Measurements from ENCODE around the gene KDM4B.
"Not testable (repeated sequence)": the region's sequence is repeated elsewhere in the genome, so short reads cannot be mapped to it uniquely, and the experiment has no call there.

The KDM4B gene

DNA sequence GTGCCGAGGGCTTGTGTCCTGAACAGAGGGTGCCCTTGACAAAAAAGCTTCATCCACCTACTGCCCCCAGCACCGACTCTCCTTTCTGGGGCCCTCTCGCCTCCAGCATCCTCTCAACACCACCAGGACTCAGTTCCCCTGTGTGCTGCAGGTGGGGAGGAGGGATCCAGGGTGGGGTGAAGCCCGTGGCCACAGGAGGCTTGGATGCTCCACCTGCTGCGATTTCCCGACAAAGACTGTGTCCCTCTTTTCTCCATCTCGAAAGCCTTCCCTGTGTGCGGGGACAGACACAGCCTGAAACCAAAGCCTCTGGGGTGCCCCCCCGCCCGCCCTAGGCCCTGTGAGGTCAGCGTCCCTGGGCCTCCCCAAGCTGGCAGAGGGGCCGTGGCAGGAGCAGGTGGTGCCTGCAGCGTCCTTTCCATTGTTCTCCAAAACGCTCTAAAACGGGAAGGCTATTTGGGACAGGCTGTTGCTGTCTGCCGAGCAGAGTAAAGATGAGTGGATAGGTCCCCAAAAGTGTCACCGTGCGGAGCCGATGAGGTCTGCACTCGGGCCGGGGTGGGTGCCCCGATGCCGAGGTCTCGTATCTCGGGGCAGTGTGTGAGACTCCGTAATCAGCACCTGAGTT, 186.0 kb downstream of the KDM4B start:
- no peak for DNase-seq

GRCh38 chr19:5155586-5156210, 186.8 kb downstream of the KDM4B start:
- DNase-seq, result peak; percentile 63

GRCh38 chr19:5156231-5156986, 187.5 kb downstream of the KDM4B start:
- DNase-seq, result no peak

GRCh38 chr19:5157186-5157585, 188.3 kb downstream of the KDM4B start:
- no peak for DNase-seq

GRCh38 chr19:5158549-5159134, 189.7 kb downstream of the KDM4B start:
- not testable (repeated sequence) for DNase-seq

DNA sequence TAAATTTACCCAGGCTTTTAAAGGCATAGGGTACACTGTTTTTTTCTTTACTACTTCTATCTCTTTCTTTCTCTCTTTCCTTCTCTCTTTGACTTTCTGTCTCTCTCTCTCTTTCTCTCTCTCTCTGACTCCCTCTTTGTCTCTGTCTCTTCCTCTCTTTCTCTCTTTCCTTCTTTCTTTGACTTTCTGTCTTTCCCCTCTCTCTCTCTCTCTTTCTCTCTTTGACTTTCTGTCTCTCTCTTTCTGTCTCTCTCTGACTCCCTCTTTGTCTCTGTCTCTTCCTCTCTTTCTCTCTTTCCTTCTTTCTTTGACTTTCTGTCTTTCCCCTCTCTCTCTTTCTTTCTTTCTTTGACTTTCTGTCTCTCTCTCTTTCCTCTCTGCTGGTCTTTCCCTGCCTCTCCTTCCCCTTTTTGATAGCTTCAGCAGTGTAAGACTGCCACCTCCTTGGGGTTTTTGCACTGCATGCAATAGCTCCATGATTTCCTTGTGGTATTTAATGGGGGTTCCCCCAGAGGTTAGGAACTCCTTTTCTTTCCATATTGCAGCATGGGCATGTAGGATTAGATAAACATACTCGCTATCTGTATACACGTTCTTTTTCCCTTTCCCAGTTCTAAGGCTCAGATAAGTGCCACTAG, 191.4 kb downstream of the KDM4B start:
- not testable (repeated sequence) for DNase-seq

- not testable (repeated sequence) for DNase-seq
Observed at GRCh38 chr19:5164845-5165696, 196.2 kb downstream of the KDM4B start.

GRCh38 chr19:5165697-5166019, 196.7 kb downstream of the KDM4B start:
- no peak for DNase-seq

DNA sequence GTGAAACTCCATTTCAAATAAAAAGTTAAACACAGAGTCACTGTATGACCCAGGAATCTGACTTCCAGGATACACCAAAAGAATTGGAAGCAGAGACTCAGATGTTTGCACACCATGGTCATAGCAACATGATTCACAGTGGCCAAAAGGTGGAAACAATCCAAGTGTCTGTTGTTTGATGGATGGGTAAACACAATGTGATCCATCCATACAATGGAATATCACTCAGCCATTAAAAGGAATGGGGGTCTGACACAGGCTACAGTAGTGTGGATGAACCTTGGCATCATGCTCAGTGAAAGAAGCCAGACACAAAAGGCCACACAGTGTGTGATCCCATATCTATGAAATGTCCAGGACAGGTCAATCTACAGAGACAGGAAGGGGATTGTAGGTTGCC, 197.3 kb downstream of the KDM4B start:
- no peak for DNase-seq

- DNase-seq, result no peak
Observed at GRCh38 chr19:5170329-5170745, 201.4 kb downstream of the KDM4B start.

DNA sequence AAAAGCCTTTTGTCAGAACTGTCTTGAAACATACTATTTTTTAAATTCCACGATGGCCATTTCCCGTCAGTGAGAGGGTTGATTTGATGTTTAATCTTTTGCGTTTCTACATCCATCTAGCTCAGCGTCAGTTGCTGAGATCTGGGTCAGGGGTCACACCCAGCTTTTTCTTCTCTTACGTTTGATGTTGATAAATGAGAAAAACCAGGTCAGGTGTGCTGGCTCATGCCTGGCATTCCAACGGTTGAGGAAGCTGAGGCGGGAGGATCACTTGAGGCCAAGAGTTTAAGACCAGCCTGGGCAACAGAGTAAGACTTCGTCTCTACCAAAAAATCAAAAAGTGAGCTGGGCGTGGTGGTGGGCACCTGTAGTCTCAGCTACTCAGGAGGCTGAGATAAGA, 202.8 kb downstream of the KDM4B start:
- DNase-seq, result no peak

- no peak for DNase-seq
Observed at GRCh38 chr19:5172859-5173630, 204.1 kb downstream of the KDM4B start.

DNA sequence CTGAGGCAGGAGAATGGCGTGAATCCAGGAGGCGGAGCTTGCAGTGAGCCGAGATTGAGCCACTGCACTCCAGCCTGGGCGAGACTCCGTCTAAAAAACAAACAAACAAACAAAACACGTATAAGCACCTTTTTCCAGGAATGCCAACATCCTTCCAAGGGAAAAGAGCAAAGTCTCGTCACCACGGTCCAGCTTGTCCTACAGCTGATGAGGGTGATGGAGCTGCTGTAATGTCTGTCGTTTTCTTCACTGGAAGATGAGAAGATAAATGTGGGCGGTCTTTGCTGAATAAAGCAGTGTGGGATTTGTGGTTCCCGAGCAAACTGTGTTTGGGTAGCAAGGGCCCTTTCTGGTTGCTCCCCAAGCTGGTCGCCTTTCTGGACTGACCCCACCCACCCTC, 205.1 kb downstream of the KDM4B start:
- no peak for DNase-seq

- no peak for DNase-seq
Observed at GRCh38 chr19:5177745-5178450, 209.0 kb downstream of the KDM4B start.

GRCh38 chr19:5178841-5179240, 209.9 kb downstream of the KDM4B start:
- no peak for DNase-seq

DNA sequence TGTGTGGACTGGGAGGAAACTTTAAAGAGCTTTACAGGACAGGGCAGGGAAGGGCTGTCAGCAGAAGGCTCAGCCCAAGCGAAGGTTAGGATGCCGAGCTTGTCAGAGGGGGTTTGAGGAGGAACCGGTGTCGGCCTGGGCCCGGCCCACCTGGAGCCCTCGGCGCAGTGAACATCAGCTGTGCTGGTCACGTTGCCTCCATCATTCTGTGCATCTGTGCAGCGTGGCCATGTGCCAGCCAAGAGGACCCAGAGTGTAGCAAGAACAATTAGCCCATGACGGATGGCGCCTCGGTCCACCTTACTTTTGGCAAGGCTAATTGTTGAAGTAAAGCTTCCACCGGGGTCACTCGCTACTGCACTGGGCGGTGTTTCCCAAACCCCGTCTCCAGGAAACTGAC, 210.3 kb downstream of the KDM4B start:
- no peak for DNase-seq

DNA sequence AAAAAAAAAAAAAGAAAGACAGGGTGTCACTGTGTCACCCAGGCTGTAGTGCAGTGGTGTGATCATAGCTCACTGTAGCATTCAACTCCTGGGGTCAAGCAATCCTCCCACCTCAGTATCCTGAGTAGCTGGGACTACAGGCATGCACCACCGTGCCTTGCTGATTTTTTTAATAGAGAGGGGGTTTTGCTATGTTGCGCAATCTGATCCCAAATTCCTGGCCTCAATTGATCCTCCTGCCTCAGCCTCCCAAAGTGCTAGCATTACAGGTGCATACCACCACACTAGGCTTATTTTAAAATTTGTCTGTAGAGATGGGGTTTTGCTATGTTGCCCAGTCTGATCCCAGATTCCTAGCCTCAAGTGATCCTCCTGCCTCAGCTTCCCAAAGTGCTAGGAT, 212.4 kb downstream of the KDM4B start:
- DNase-seq, result no peak

GRCh38 chr19:5182751-5183150, 213.8 kb downstream of the KDM4B start:
- DNase-seq, result peak; percentile 54

- DNase-seq, result no peak
Observed at GRCh38 chr19:5183616-5184015, 214.7 kb downstream of the KDM4B start.

DNA sequence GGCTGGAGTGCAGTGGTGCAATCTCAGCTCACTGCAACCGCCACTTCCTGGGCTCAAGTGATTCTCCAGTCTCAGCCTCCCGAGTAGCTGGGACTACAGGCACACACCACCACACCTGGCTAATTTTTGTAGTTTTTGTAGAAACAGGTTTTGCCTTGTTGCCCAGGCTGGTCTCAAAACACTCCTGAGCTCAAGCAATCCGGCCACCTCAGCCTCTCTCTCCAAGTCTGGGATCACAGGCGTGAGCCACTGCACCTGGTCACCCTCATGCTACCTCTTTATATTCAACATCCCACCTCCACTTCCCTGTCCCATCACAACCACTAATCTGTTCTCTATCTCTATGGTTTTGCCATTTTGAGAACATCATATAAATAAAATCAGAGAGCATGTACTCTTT, 216.0 kb downstream of the KDM4B start:
- no peak for DNase-seq

All from right hindlimb (tissue), 1 donor.